PC-9 (cell line): ENCODE measurements around the gene SMIM30. TPM values are rescaled to one million over a fixed set of nuclear protein-coding genes. Genes with fewer than 3 reads are reported as not detected.

Experiments
- BruUV-seq: library from RNA; stranded (reverse); fragments of 400-500 nt; replicated peaks from 2 replicates; lab custom pipeline; 2021; lab: Mats Ljungman, UMichigan
- CTCF ChIA-PET: fragments of 300-600 bp; sonication (Branson Sonifier 250); formaldehyde crosslinking; loops from one replicate; lab custom pipeline; 2022; ENCODE audit warnings: antibody characterized with exemption; lab: Charles Lee
- POLR2A ChIA-PET: fragments of 300-600 bp; sonication (Branson Sonifier 250); formaldehyde crosslinking; loops from one replicate; lab custom pipeline; 2022; ENCODE audit warnings: antibody characterized with exemption; ENCODE audit not compliant: unreplicated experiment; lab: Charles Lee
- DNase-seq, 2 experiments: peaks; one replicate each; pipeline versions ENCODE4 v3.0.0 to v3.0.0-alpha.2; 2015 to 2022; ENCODE audit warnings: mixed read lengths in 1 of 2
- H2AFZ ChIP-seq: fragments of 200-600 bp; sonication (generic); 2 replicates; pipeline ENCODE4 v1.8.1; 2017; ENCODE audit warnings: antibody characterized with exemption
- H3F3A ChIP-seq: fragments of 200-600 bp; sonication (generic); 2 replicates; pipeline ENCODE4 v1.8.1; 2017; ENCODE audit warnings: antibody characterized with exemption, mild to moderate bottlenecking, low read depth; ENCODE audit not compliant: insufficient read depth
- H3K27ac ChIP-seq: fragments of 200-600 bp; sonication (generic); 2 replicates; pipeline ENCODE4 v1.6.1; 2016; ENCODE audit warnings: mixed run types
- H3K27me3 ChIP-seq: fragments of 200-600 bp; sonication (generic); 2 replicates; pipeline ENCODE4 v1.6.1; 2016; ENCODE audit warnings: low read depth, mixed run types; ENCODE audit not compliant: insufficient read depth
- H3K36me3 ChIP-seq: fragments of 200-600 bp; sonication (generic); 2 replicates; pipeline ENCODE4 v1.6.1; 2016; ENCODE audit warnings: low read depth, mixed run types
- H3K4me1 ChIP-seq: fragments of 200-600 bp; sonication (generic); replicated peaks from 2 replicates; pipeline ENCODE4 v1.6.1; 2016; ENCODE audit warnings: mixed run types; ENCODE audit not compliant: insufficient read depth
- H3K4me2 ChIP-seq: fragments of 200-600 bp; sonication (generic); 2 replicates; pipeline ENCODE4 v1.6.1; 2017; ENCODE audit warnings: mixed run types
- H3K4me3 ChIP-seq: fragments of 200-600 bp; sonication (generic); 2 replicates; pipeline ENCODE4 v1.6.1; 2016; ENCODE audit warnings: mixed run types
- H3K79me2 ChIP-seq: fragments of 200-600 bp; sonication (generic); 2 replicates; pipeline ENCODE4 v1.6.1; 2017; ENCODE audit warnings: low read depth, mixed run types
- H3K9me2 ChIP-seq: fragments of 200-600 bp; sonication (generic); 2 replicates; pipeline ENCODE4 v1.8.1; 2017; ENCODE audit warnings: mild to moderate bottlenecking; ENCODE audit not compliant: insufficient read depth
- H3K9me3 ChIP-seq: fragments of 200-600 bp; sonication (generic); 2 replicates; pipeline ENCODE4 v1.8.1; 2016; ENCODE audit warnings: low read depth; ENCODE audit not compliant: insufficient read depth
- H4K20me1 ChIP-seq: fragments of 200-600 bp; sonication (generic); 2 replicates; pipeline ENCODE4 v1.8.1; 2017; ENCODE audit not compliant: insufficient read depth
- CTCF ChIP-seq: fragments of 200-600 bp; sonication (generic); conservative IDR thresholded peaks from 2 replicates; pipeline ENCODE4 v1.6.1; 2017; ENCODE audit warnings: mixed run types, antibody characterized with exemption, mild to moderate bottlenecking, moderate library complexity
- EZH2 ChIP-seq: fragments of 200-600 bp; sonication (generic); IDR thresholded peaks from 2 replicates; pipeline ENCODE4 v1.8.0; 2017; ENCODE audit warnings: antibody characterized with exemption, low read depth
- intact Hi-C: fragments of 100-400 bp; cut with micrococcal nuclease; formaldehyde crosslinking; loops from one replicate; pipeline ENCODE4 v1.10.0; 2022; ENCODE audit not compliant: unreplicated experiment
- total RNA-seq: library from RNA; stranded (reverse); gene quantifications from 2 replicates; pipeline ENCODE4 v1.2.3, GENCODE V29; 2021

The SMIM30 gene
- total RNA-seq, 1 experiment from 2014 or later = 46.8 TPM

- Histone ChIP-seq H3K36me3 (no peaks in the 10 kb centered on the region), H2AFZ (peak within 1 kb of the TSS; percentile 91), H3K27me3 (peaks cover 7% of the 10 kb centered on the region; the same call in 1 of the 2 replicates), H3K79me2 (no peaks in the 10 kb centered on the region), H3K4me2 (peak within 1 kb of the TSS; percentile 93), H3K4me1 (no peaks in the 10 kb centered on the region; the same call in 1 of the 2 replicates), H3K9me3 (no peaks in the 10 kb centered on the region), H3K9me2 (no peaks in the 10 kb centered on the region), H3K4me3 (peak within 1 kb of the TSS; percentile 65), H3F3A (no peaks in the 10 kb centered on the region), H4K20me1 (no peaks in the 10 kb centered on the region), H3K27ac (no peak within 1 kb of the TSS)
- intact Hi-C loops = no loop called here
- BruUV-seq = no TSS peak
- DNase-seq = peak; percentile 43 to 63
- ChIA-PET CTCF (interaction anchor here (0.7 to 0.9 kb wide), 2 partner anchors 73 to 77 kb away, joined by 4 to 6 read pairs; no protein-coding TSS in a partner anchor), POLR2A (interaction anchor here (0.6 kb wide), 3 partner anchors 14 to 43 kb away, joined by 5 to 11 read pairs (median 8); no protein-coding TSS in a partner anchor)
- no peak for TF ChIP-seq EZH2
- TF ChIP-seq CTCF = no peak
These were observed 31.9 kb downstream of the SMIM30 start, which contains the start of gene GPR85 for GRCh38 chr7:113086431-113086888. TSS of gene GPR85 (minus strand) at chr7:113086827. CDS start at chr7:113084721, 2,106 bp downstream.

- Histone ChIP-seq H3K4me2 (peak overlapping the region; percentile 93), H3K79me2 (no peaks in the 10 kb centered on the region), H3K4me3 (peak overlapping the region; percentile 65), H3K27ac (no peak overlapping the region), H3K9me3 (no peaks in the 10 kb centered on the region), H3K4me1 (no peaks in the 10 kb centered on the region; the same call in 1 of the 2 replicates), H3K9me2 (no peaks in the 10 kb centered on the region), H3F3A (no peaks in the 10 kb centered on the region), H4K20me1 (no peaks in the 10 kb centered on the region), H3K27me3 (peaks cover 7% of the 10 kb centered on the region; the same call in 1 of the 2 replicates), H2AFZ (peak overlapping the region; percentile 74), H3K36me3 (no peaks in the 10 kb centered on the region)
- ChIA-PET POLR2A (interaction anchor here (0.6 kb wide), 3 partner anchors 15 to 42 kb away, joined by 5 to 11 read pairs (median 8); no protein-coding TSS in a partner anchor), CTCF (interaction anchor here (0.7 to 0.9 kb wide), 2 partner anchors 74 to 77 kb away, joined by 4 to 6 read pairs; no protein-coding TSS in a partner anchor)
- BruUV-seq = no TSS peak
- DNase-seq = no peak
- TF ChIP-seq EZH2 (no peak), CTCF (no peak)
- intact Hi-C loops = no loop called here
These were observed 32.5 kb downstream of the SMIM30 start for GRCh38 chr7:113085781-113086390.

GRCh38 chr7:113084496-113085172 is 33.7 kb downstream of the SMIM30 start:
- no TSS peak for BruUV-seq
- TF ChIP-seq EZH2 = no peak
- TF ChIP-seq CTCF = no peak
- H3K27ac ChIP-seq = no peak overlapping the region
- ChIA-PET POLR2A (no interaction called here), CTCF (no interaction called here)
- H3F3A ChIP-seq = no peaks in the 10 kb centered on the region
- no peaks in the 10 kb centered on the region; the same call in 1 of the 2 replicates for H3K4me1 ChIP-seq
- intact Hi-C loops = no loop called here
- H3K27me3 ChIP-seq = peaks cover 7% of the 10 kb centered on the region; the same call in 1 of the 2 replicates
- no peaks in the 10 kb centered on the region for H3K79me2 ChIP-seq
- no peaks in the 10 kb centered on the region for H3K9me2 ChIP-seq
- H2AFZ ChIP-seq = no peak overlapping the region
- no peak for DNase-seq
- no peak overlapping the region for H3K4me3 ChIP-seq
- no peaks in the 10 kb centered on the region for H3K36me3 ChIP-seq
- no peak overlapping the region for H3K4me2 ChIP-seq
- H4K20me1 ChIP-seq = no peaks in the 10 kb centered on the region
- no peaks in the 10 kb centered on the region for H3K9me3 ChIP-seq
